ENCODE data around the gene ESAM. TPM values are rescaled to one million over a fixed set of nuclear protein-coding genes. Genes with fewer than 3 reads are reported as not detected.
A peak's percentile ranks its signal among the peaks of the same experiment; 100 is the strongest.

Gene ESAM
- total RNA-seq, 1 donor from 2014 or later, result 1.6 TPM

DNA sequence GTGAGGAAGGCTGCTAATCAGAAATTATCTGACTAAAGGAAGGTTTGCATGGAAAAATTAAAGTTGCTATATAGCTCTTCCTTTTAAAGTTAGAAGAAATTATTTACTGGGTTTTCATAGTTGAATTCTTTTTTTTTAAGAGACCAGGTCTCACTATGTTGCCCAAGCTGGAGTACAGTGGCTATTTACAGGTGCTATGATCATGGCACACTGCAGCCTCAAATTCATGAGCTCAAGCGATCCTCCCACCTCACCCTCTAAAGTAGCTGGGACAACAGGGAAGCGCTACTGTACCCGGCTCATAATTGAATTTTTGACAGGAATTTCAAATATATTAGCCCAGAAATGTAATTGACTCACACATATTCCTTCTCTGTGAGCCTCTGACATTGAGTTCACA lies 34.2 kb upstream of the ESAM start:
- H3K36me3 Mint-ChIP-seq (ENCODE audit: insufficient read depth), result no peaks in the 10 kb centered on the region
- no peaks in the 10 kb centered on the region for H3K27me3 Mint-ChIP-seq

DNA sequence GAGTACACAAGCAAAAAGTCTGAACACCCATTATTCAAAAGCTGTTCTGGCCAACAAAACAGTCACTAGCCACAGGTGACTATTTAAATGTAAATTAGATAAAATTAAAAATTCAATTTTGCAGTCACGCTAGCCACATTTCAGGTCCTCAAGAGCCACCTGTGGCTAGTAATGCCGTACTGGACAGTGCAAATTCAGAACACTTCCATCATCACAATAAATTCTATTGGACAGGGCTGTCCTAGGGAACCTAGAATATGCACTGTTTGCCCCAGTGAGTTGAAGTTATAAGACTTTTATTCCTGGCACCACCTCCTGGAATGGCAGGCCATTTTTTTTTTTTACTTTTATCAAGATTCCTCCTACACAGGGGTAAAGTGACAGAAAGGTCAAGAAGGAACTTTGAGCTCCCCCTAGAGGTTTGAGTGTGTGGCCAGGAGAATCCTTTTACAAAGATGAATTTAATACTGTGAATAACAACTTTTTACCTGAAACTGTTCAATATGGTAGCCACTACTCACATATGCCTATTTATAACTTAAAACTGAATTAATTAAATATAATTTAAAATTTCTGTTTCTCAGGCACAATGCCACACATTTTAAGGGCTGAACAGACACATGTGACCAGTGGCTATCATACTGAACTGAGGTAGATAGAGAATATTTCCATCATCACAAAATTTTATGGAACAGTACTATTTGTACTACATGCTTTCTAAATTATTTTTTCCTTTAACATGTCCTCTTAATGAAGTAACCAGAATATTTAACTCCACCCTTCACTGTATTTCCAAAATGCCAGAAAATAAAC lies 31.6 kb upstream of the ESAM start:
- Mint-ChIP-seq H3K36me3 (ENCODE audit: insufficient read depth) (no peaks in the 10 kb centered on the region), H3K4me3 (ENCODE audit: low read depth) (no peak overlapping the region), H3K27me3 (no peaks in the 10 kb centered on the region), H3K4me1 (ENCODE audit: low read depth) (peaks cover 11% of the 10 kb centered on the region), H3K9me3 (ENCODE audit: low read depth) (no peaks in the 10 kb centered on the region), H3K27ac (no peak overlapping the region)
- no peak for DNase-seq (ENCODE audit: low spot score, unreplicated experiment)
- TF ChIP-seq, protein P1, sequence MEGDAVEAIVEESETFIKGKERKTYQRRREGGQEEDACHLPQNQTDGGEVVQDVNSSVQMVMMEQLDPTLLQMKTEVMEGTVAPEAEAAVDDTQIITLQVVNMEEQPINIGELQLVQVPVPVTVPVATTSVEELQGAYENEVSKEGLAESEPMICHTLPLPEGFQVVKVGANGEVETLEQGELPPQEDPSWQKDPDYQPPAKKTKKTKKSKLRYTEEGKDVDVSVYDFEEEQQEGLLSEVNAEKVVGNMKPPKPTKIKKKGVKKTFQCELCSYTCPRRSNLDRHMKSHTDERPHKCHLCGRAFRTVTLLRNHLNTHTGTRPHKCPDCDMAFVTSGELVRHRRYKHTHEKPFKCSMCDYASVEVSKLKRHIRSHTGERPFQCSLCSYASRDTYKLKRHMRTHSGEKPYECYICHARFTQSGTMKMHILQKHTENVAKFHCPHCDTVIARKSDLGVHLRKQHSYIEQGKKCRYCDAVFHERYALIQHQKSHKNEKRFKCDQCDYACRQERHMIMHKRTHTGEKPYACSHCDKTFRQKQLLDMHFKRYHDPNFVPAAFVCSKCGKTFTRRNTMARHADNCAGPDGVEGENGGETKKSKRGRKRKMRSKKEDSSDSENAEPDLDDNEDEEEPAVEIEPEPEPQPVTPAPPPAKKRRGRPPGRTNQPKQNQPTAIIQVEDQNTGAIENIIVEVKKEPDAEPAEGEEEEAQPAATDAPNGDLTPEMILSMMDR (IDR thresholded peaks at IDR 0.05; ENCODE audit: unreplicated experiment), result peak; percentile 78

More for the DNA sequence above, 34.2 kb upstream of the ESAM start:
- TF ChIP-seq, protein P1 (IDR thresholded peaks at IDR 0.05; ENCODE audit: unreplicated experiment), result no peak
- Mint-ChIP-seq H3K27ac (no peak overlapping the region), H3K4me1 (ENCODE audit: low read depth) (peaks cover 15% of the 10 kb centered on the region), H3K4me3 (ENCODE audit: low read depth) (no peak overlapping the region), H3K9me3 (ENCODE audit: low read depth) (no peaks in the 10 kb centered on the region)
- no peak for DNase-seq (ENCODE audit: low spot score, unreplicated experiment)

DNA sequence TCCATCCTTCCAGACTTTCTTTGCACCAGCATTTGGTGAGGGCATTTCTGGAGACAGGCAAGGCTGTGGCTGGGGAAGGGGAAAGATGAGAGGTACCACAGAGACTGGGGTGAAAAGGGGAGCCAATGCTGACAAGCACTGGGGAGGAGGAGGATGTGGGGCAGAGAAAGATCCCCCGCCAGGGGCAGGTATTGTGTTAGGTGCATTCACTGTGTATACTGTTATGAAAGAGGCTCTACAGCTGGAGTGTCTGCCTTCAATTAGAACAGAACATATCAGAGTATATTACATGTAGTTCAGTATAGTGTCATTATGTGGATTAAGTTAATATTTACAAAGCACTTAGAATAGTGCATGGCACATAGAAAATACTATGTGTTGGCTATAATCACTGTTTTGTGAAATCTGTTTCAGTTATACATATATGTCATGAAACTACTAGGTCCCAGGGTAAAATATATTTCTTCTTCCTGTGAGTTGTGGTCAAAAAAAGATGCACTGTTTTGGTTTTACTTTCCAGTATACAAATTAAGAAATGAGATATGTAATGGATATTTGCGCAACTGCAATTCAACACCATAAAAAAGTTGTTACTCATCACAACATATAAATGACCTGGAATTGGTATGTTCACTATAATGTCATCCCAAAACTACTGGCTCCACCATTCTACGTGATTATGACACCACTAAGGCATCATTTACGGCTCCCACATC lies 29.7 kb upstream of the ESAM start:
- DNase-seq (ENCODE audit: low spot score, unreplicated experiment), result no peak
- Mint-ChIP-seq H3K27ac (no peak overlapping the region), H3K9me3 (ENCODE audit: low read depth) (no peaks in the 10 kb centered on the region), H3K4me1 (ENCODE audit: low read depth) (peaks cover 2% of the 10 kb centered on the region), H3K27me3 (no peaks in the 10 kb centered on the region), H3K4me3 (ENCODE audit: low read depth) (no peak overlapping the region), H3K36me3 (ENCODE audit: insufficient read depth) (no peaks in the 10 kb centered on the region)
- TF ChIP-seq, protein P1 (IDR thresholded peaks at IDR 0.05; ENCODE audit: unreplicated experiment), result no peak

DNA sequence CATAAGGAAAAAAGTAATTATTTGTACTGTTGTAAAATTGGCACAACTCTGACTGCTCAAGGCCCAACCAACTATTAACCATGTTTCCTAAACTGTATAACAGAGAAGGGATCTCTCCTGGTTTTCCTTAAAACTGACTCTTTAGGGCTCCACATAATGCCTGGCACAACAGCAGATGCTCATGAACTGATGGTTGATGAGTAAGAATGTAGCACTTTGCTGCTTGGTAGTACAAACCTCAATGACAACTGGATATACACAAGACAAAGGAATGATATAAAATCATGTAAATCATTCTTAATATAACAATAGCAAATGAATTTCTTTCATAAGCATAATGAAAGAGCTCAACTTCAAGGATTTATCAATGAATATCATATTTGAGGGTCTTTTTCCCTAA lies 26.4 kb upstream of the ESAM start:
- Mint-ChIP-seq H3K36me3 (ENCODE audit: insufficient read depth) (no peaks in the 10 kb centered on the region), H3K4me1 (ENCODE audit: low read depth) (peaks cover 6% of the 10 kb centered on the region), H3K9me3 (ENCODE audit: low read depth) (no peaks in the 10 kb centered on the region), H3K4me3 (ENCODE audit: low read depth) (no peak overlapping the region), H3K27ac (no peak overlapping the region), H3K27me3 (no peaks in the 10 kb centered on the region)
- DNase-seq (ENCODE audit: low spot score, unreplicated experiment), result no peak
- TF ChIP-seq, protein P1 (IDR thresholded peaks at IDR 0.05; ENCODE audit: unreplicated experiment), result no peak

DNA sequence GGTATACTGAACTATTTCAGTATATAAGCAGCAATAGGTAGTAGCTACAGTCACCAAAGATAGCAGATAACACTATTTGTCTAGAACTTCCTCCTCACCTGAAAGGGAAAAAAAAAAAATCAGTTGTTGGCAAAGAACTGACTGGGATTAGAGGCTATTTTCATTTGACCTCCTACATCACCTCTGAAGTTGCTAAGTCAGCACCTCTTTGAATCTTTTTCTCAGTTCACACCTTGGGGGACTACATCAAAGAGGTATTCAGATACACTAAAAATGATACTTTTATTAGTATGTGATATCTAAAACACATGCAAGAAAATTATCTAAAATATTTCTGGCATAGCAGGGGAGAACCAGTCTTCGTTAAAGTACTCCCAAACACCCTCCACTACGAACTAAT lies 22.0 kb upstream of the ESAM start:
- no peak overlapping the region for H3K27ac Mint-ChIP-seq
- peaks cover 12% of the 10 kb centered on the region for H3K4me1 Mint-ChIP-seq (ENCODE audit: low read depth)
- DNase-seq (ENCODE audit: low spot score, unreplicated experiment), result no peak
- no peaks in the 10 kb centered on the region for H3K9me3 Mint-ChIP-seq (ENCODE audit: low read depth)
- no peaks in the 10 kb centered on the region for H3K27me3 Mint-ChIP-seq
- TF ChIP-seq, protein P1 (IDR thresholded peaks at IDR 0.05; ENCODE audit: unreplicated experiment), result no peak
- H3K4me3 Mint-ChIP-seq (ENCODE audit: low read depth), result no peak overlapping the region
- no peaks in the 10 kb centered on the region for H3K36me3 Mint-ChIP-seq (ENCODE audit: insufficient read depth)
